K562 (cell line): ENCODE data around the gene PRSS27. TPM values are rescaled to one million over a fixed set of nuclear protein-coding genes. Genes with fewer than 3 reads are reported as not detected.

Experiments
- ATAC-seq: fragments of 200-7000 bp; cut with Tn5 transposase; 3 replicates; pipeline ENCODE4 v1.9.1; 2020; ENCODE audit warnings: moderate library complexity
- BruUV-seq: library from RNA; stranded (reverse); fragments of 400-500 nt; replicated peaks from 2 replicates; lab custom pipeline; 2021; lab: Mats Ljungman, UMichigan
- CTCF ChIA-PET: fragments of 300-600 bp; formaldehyde crosslinking; extraction: SDS; loops from one replicate; lab custom pipeline; 2021; ENCODE audit warnings: low intra/inter-chr PET ratio; lab: Yijun Ruan, JAX
- POLR2A ChIA-PET: fragments of 300-600, 350-650 bp; sonication (Branson Sonifier 250); formaldehyde crosslinking; extraction: SDS; loops from one replicate; lab custom pipeline; 2021; ENCODE audit warnings: antibody characterized with exemption, inconsistent platforms; lab: Yijun Ruan, JAX
- DNase-seq, 4 experiments: peaks; one replicate each; pipeline versions ENCODE4 v3.0.0 to v3.0.0-alpha.2; 2011 to 2018; ENCODE audit warnings: low spot score in 3 of 4, mixed read lengths in 3 of 4; ENCODE audit errors: extremely low read depth in 1 of 4
- FAIRE-seq: peaks from 2 replicates; lab custom pipeline; 2011; peaks lifted over from hg19 to GRCh38; lab: Jason Lieb, UNC
- H2AFZ ChIP-seq: 2 replicates; pipeline ENCODE4 v1.6.0; 2011; ENCODE audit warnings: low read depth, low read length, control low read depth, inconsistent platforms
- H3K27ac ChIP-seq: fragments of 200-600 bp; 3 replicates; pipeline ENCODE4 v1.8.0; 2011; ENCODE audit warnings: low read depth, mild to moderate bottlenecking, control low read depth, inconsistent platforms, low read length, moderate library complexity, mixed read lengths; ENCODE audit errors: extremely low read depth
- H3K27me3 ChIP-seq, 2 experiments: fragments of 300-600 bp in 1 of 2; 2 replicates in 1 of 2; 3 replicates in 1 of 2; pipeline versions ENCODE4 v1.6.0 to v1.8.0; 2011; ENCODE audit warnings: inconsistent platforms in 2 of 2, low read length in 2 of 2, mild to moderate bottlenecking in 1 of 2, mixed read lengths in 1 of 2, moderate library complexity in 1 of 2; ENCODE audit not compliant: control insufficient read depth in 2 of 2, insufficient read depth in 2 of 2
- H3K36me3 ChIP-seq: fragments of 300-600 bp; 3 replicates; pipeline ENCODE4 v1.8.0; 2011; ENCODE audit warnings: mild to moderate bottlenecking, low read length, inconsistent platforms; ENCODE audit not compliant: control insufficient read depth, insufficient read depth
- H3K4me1 ChIP-seq, 2 experiments: fragments of 200-600 bp in 1 of 2; replicated peaks in 1 of 2; 2 replicates in 1 of 2; 3 replicates in 1 of 2; pipeline versions ENCODE4 v1.5.1 to v1.8.0; 2011; ENCODE audit warnings: inconsistent platforms in 2 of 2, low read length in 2 of 2, mild to moderate bottlenecking in 1 of 2, mixed read lengths in 1 of 2, moderate library complexity in 1 of 2; ENCODE audit not compliant: control insufficient read depth in 2 of 2, insufficient read depth in 2 of 2
- H3K4me2 ChIP-seq: 2 replicates; pipeline ENCODE4 v1.6.1; 2011; ENCODE audit warnings: low read length, control low read depth, inconsistent platforms, mixed read lengths; ENCODE audit not compliant: insufficient read depth
- H3K4me3 ChIP-seq: fragments of 200-600 bp; sonication (generic), shearing (Covaris generic); 2 replicates; pipeline ENCODE4 v1.5.1; 2016; ENCODE audit warnings: control low read depth, inconsistent platforms
- H3K79me2 ChIP-seq: fragments of 200-600 bp; 3 replicates; pipeline ENCODE4 v1.8.0; 2011; ENCODE audit warnings: low read length, inconsistent platforms; ENCODE audit not compliant: control insufficient read depth, insufficient read depth
- H3K9ac ChIP-seq, 2 experiments: 2 replicates each; pipeline versions ENCODE4 v1.6.0 to v1.6.1; 2011; ENCODE audit warnings: low read depth in 2 of 2, low read length in 2 of 2, control low read depth in 1 of 2, inconsistent platforms in 1 of 2, mild to moderate bottlenecking in 1 of 2, mixed read lengths in 1 of 2; ENCODE audit not compliant: insufficient read depth in 1 of 2
- H3K9me1 ChIP-seq: one replicate; pipeline ENCODE4 v1.6.0; 2011; ENCODE audit warnings: inconsistent platforms, mild to moderate bottlenecking, low read length, moderate library complexity; ENCODE audit not compliant: control insufficient read depth, insufficient read depth
- H3K9me3 ChIP-seq: replicated peaks from 2 replicates; pipeline ENCODE4 v1.5.1; 2011; ENCODE audit warnings: low read depth, low read length, inconsistent platforms; ENCODE audit not compliant: control insufficient read depth, insufficient read depth
- H4K20me1 ChIP-seq: replicated peaks from 2 replicates; pipeline ENCODE4 v1.6.1; 2011; ENCODE audit warnings: low read length, inconsistent platforms, mixed read lengths; ENCODE audit not compliant: control insufficient read depth, insufficient read depth
- CHCHD3 ChIP-seq: fragments of 250-450 bp; sonication (Bioruptor Pico); IDR thresholded peaks from 2 replicates; pipeline ENCODE4 v2.1.2; 2022; ENCODE audit warnings: mild to moderate bottlenecking
- E2F3 ChIP-seq: fragments of 250-450 bp; sonication (Bioruptor Pico); IDR thresholded peaks from 2 replicates; pipeline ENCODE4 v1.4.0; 2020; ENCODE audit warnings: mild to moderate bottlenecking
- ELK1 ChIP-seq: sonication (generic); formaldehyde crosslinking; IDR thresholded peaks from 2 replicates; pipeline ENCODE4 v1.8.1; 2022; ENCODE audit warnings: missing genetic modification reagents
- FOS ChIP-seq: IDR thresholded peaks from 3 replicates; pipeline ENCODE4 v1.6.1; 2011; ENCODE audit not compliant: insufficient read length; ENCODE audit errors: extremely low read depth
- HIVEP1 ChIP-seq: fragments of 250-450 bp; sonication (Bioruptor Pico); IDR thresholded peaks from 2 replicates; pipeline ENCODE4 v1.4.0; 2020; ENCODE audit warnings: mild to moderate bottlenecking
- HNRNPH1 ChIP-seq: fragments of 200-400 bp; formaldehyde crosslinking; optimal IDR thresholded peaks from 2 replicates; pipeline ENCODE3; 2017; ENCODE audit warnings: low read depth, mild to moderate bottlenecking, low read length, moderate library complexity
- JUND ChIP-seq, 2 experiments: IDR thresholded peaks; 2 replicates in 1 of 2; 3 replicates in 1 of 2; pipeline ENCODE4 v1.6.1; 2011; ENCODE audit warnings: borderline replicate concordance in 2 of 2, low read depth in 2 of 2, low read length in 2 of 2, improper control_type of control experiment in 1 of 2, missing biosample characterization in 1 of 2, missing genetic modification characterization in 1 of 2, missing genetic modification reagents in 1 of 2
- MED1 ChIP-seq: sonication (generic); formaldehyde crosslinking; IDR thresholded peaks from 2 replicates; pipeline ENCODE4 v1.8.1; 2023; ENCODE audit warnings: missing genetic modification reagents, borderline replicate concordance
- NFYB ChIP-seq: IDR thresholded peaks from 2 replicates; pipeline ENCODE4 v1.6.1; 2011; ENCODE audit warnings: mild to moderate bottlenecking, moderate library complexity; ENCODE audit not compliant: insufficient read length; ENCODE audit errors: extremely low read depth
- ZNF143 ChIP-seq: sonication (generic); formaldehyde crosslinking; IDR thresholded peaks from 2 replicates; pipeline ENCODE4 v1.9.0; 2022; ENCODE audit warnings: mild to moderate bottlenecking, missing genetic modification reagents
- ZNF3 ChIP-seq: fragments of 250-450 bp; sonication (Bioruptor Pico); IDR thresholded peaks from 2 replicates; pipeline ENCODE4 v1.5.0; 2021; ENCODE audit warnings: mild to moderate bottlenecking, moderate library complexity
- WGBS: fragments of 100-300 bp; shearing (Covaris generic); methylation state at CpG from one replicate; pipeline ENCODE4 v1.1.6; 2016; ENCODE audit warnings: low coverage, mixed read lengths; ENCODE audit not compliant: insufficient coverage; ENCODE audit errors: missing lambda C conversion rate; 5-methylcytosine and 5-hydroxymethylcytosine counted together
- in situ Hi-C: fragments of 300-500 bp; cut with MboI; formaldehyde crosslinking; loops from 4 replicates; pipeline ENCODE4 v1.15.0; 2018; ENCODE audit warnings: inconsistent platforms, mixed read lengths
- intact Hi-C: fragments of 100-400 bp; cut with micrococcal nuclease; formaldehyde crosslinking; loops from 2 replicates; pipeline ENCODE4 v1.14.2; 2022
- polyA plus RNA-seq, 8 experiments: library from polyadenylated mRNA; depleted of rRNA in 4 of 8; stranded (reverse) in 5 of 8; unstranded in 3 of 8; fragments of >200 nt; fragmentation: Nextera tagmentation in 2 of 8; fragmentation: Illumina TruSeq in 1 of 8; extraction: Ambion mirVana in 2 of 8; extraction: Trizol in 1 of 8; gene quantifications; 2 replicates each; pipeline versions ENCODE4 v1.2.1 to v1.2.3, GENCODE V29; 2011 to 2014; ENCODE audit warnings: inconsistent platforms in 1 of 8, missing spikeins in 1 of 8
- total RNA-seq, 7 experiments: library from RNA; depleted of rRNA in 6 of 7; stranded (reverse); fragments of >200 nt in 6 of 7; fragmentation: Illumina TruSeq in 2 of 7; extraction: Trizol in 2 of 7; gene quantifications; 2 replicates each; pipeline versions ENCODE4 v1.2.1 to v1.2.3, GENCODE V29; 2011 to 2021; ENCODE audit warnings: low replicate concordance in 1 of 7

The PRSS27 gene
- total and polyA plus RNA-seq, 9 of the 15 experiments (the other 6 are each of a cell fraction or from before 2014, with no cell fraction given) = 0.09 to 0.20 (median 0.17) TPM; not detected in 5

GRCh38 chr16:2762711-2763110 lies 42.7 kb upstream of the PRSS27 start:
- POLR2A ChIA-PET = interaction anchor here (0.6 to 9.0 kb wide), 5 partner anchors 9 to 600 kb away, joined by 3 to 96 read pairs (median 5); partner anchors contain the start of gene SRRM2
- no peaks in the 10 kb centered on the region; the same call in 1 of the 2 replicates for H4K20me1 ChIP-seq
- no peak overlapping the region for H3K4me2 ChIP-seq
- H3K27ac ChIP-seq = no peak overlapping the region
- DNase-seq (no peak), FAIRE-seq (no peak), ATAC-seq (no peak)
- peaks cover 20% of the 10 kb centered on the region for H3K9me3 ChIP-seq
- no peak overlapping the region for H3K4me3 ChIP-seq
- no peak overlapping the region for H3K9ac ChIP-seq
- BruUV-seq = no TSS peak
- no peaks in the 10 kb centered on the region for H3K9me1 ChIP-seq
- intact Hi-C loops (no loop called here), in situ Hi-C loops (no loop called here)
- H3K27me3 ChIP-seq = no peaks in the 10 kb centered on the region
- TF ChIP-seq HNRNPH1 = no peak
- no peak for TF ChIP-seq FOS
- no peak for TF ChIP-seq JUND (IDR thresholded peaks at IDR 0.05; ENCODE audit: borderline replicate concordance, low read depth, low read length)
- TF ChIP-seq JUND (tag; IDR thresholded peaks at IDR 0.05; ENCODE audit: borderline replicate concordance, low read depth, low read length) = no peak
- no peak for TF ChIP-seq NFYB
- TF ChIP-seq ELK1 = no peak
- no peak for TF ChIP-seq E2F3 (CRISPR knock-in tag)
- TF ChIP-seq HIVEP1 (CRISPR knock-in tag) = no peak
- no peak for TF ChIP-seq MED1
- TF ChIP-seq ZNF143 (CRISPR knock-in tag) = no peak
- TF ChIP-seq ZNF3 (CRISPR knock-in tag) = no peak
- TF ChIP-seq CHCHD3 = no peak
- CTCF ChIA-PET = no interaction called here
- peaks cover 0 to 16% of the 10 kb centered on the region in 2 experiments; a peak in 3 of 5 replicates for H3K4me1 ChIP-seq
- 98% methylated on average over 13 of the region's 13 CpGs for WGBS
- peaks cover 100% of the 10 kb centered on the region for H3K36me3 ChIP-seq
- no peak overlapping the region for H2AFZ ChIP-seq
- peaks cover 99% of the 10 kb centered on the region for H3K79me2 ChIP-seq
